Measurements from ENCODE around the gene BAZ1A.

BAZ1A gene

DNA sequence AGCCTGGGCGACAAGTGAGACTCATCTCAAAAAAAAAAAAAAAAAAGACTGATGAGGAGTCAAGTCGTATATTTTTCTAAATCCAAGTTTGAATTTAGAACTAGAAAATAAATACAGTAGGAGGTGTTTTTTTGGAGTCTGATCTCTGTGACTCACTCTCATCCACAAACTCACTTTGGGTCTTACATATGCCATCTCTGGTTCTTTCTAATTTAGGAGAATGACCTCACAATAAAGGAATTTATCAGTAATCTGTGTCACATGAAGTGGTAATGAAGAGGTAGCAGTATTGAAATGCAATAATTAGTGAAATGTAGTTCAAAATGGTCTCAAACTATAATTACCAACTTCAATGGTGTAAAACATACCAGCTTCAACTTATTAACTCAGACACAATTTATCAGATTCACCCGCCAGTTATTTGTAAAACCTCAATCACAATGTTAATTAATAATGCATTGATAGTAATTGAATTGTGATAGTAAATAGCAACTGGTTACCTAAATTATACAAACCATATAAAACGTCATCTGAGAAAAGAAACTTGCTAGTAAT lies 156.3 kb downstream of the BAZ1A start:
- DNase-seq (ENCODE audit: low spot score), result no peak

DNA sequence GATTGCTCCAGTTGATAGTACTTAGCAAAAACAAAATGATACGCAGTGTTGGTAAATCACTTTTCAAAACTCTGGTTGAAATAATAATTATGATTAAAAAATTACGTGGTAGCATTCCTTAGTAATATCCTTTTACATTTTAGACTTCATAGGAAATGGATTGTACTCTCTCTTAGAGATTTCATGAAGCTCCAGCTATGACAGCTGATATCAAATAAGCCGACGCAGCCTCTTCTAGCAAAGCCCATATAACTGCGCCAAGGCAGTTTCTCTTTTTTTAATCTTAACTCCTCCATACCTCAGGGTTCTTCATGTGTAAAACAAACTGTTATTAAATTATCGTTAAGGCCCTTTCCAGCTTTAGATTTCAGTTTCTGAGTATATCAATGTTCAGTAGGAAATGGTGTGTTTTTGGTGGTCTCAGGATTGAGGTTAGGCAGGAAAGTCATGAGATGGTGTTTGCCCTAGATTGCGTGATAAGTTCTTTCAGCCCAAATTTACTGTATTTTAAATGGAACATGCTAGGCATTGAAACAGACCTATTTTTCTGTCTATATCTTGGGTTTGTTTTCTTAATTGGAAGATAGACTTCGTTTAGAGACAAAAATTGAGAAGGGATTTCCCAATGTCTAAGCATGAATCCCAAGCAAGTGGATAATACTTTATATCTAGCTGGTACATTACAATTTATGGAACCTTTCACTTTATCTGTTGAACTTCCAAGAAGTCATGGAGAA lies 159.9 kb downstream of the BAZ1A start:
- DNase-seq (ENCODE audit: low spot score), result peak; percentile 52

DNA sequence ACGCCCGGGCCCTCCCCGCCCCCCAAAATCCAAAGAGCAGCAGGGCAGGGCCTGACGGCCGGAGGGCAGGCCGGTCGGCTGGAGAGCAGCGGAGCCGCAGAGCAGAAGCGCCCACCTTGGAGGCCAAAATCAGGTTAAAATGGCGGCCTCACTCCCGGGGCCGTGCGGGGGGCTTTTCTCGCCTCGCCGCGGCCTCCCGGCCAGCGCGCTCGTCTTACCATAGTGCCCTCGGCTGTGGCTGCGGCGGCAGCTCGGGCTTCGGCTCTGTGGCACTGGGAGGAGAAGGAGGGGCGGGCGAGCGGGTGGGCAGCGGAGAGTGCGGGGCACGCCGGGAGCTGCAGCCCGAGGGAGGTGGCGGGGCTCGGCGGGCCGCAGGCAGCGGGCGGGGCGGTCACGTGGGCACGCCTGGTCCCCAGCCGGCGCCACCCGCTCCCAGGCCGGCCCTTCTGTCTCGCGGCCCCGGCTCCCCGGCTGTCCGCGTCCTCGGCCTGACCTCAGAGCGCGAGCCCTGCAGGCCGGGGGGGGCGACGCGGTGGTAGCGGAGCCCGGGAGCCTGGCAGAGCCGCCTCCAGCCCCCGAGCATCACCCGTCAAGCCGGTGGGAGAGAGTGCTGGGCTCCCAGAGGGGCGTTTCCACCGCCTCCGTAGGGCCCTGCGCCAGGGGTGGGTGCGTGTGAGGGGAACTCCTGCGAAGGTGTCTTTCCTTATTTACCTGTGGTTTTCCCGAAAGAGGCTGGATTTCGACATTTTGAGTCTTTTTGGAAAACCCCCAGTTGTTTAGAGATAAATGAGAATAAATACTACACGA lies 160.6 kb downstream of the BAZ1A start, which contains the start of gene CFL2:
Gene CFL2, minus strand, starts transcription at position 274 of the 807 bp plus-strand sequence. Its CDS starts 53 bp downstream, at position 221.
- DNase-seq (ENCODE audit: low spot score), result peak; percentile 86

DNA sequence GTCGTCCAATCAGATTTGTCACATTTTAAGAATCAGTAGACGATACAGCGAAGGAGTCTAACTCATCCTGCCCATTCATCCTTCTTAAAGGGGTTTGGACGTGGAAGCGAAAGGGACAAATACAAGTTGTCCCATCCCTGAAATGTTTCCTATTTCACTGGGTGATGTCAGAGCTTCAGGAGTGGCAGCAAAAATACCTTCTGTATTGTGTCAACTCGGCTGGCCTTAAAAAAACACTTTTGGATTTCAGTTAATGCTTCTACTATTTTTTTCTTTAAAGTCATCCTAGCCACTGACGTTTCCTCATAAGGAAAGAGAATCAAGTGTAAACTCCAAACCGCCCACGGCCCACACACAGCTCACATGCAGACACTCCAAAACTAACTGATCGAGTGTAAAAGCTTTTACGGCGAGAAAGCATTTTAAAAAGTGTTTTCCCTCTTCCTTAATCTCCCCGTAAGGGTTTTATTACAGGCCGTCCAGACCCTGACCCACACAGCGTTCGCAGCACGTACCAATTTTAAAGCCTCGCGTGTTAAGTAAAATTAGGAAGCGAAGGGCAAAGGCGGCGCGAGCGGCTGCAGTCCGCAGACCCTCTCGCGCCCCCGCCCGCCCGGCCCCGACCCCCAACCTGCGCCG lies 161.4 kb downstream of the BAZ1A start:
- DNase-seq (ENCODE audit: low spot score), result peak; percentile 55

DNA sequence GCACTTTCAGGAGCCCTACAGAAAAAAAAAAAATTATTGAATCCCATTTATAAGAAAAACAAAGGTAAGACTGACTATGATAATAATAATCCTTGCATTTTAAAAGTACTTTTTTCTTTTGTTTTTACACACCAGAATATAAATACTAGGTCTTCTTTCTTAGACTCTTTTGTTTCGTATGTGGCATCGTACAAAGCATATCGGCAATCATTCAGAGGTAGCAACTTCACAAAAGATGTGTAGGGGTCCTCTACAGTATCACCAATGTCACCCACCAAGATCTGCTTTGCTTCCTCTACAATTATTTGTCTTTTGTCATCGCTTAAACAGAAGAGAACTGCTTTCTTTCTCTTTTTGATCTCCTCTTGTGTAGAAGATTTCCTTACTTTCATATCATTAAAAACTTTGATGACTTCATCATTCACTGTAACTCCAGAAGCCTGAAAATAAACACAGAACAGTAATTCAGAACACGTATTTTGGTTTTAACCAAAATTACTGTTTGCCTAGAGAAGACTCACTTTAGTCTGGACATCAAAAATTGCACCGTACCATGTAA lies 162.0 kb downstream of the BAZ1A start:
- no peak for DNase-seq (ENCODE audit: low spot score)

DNA sequence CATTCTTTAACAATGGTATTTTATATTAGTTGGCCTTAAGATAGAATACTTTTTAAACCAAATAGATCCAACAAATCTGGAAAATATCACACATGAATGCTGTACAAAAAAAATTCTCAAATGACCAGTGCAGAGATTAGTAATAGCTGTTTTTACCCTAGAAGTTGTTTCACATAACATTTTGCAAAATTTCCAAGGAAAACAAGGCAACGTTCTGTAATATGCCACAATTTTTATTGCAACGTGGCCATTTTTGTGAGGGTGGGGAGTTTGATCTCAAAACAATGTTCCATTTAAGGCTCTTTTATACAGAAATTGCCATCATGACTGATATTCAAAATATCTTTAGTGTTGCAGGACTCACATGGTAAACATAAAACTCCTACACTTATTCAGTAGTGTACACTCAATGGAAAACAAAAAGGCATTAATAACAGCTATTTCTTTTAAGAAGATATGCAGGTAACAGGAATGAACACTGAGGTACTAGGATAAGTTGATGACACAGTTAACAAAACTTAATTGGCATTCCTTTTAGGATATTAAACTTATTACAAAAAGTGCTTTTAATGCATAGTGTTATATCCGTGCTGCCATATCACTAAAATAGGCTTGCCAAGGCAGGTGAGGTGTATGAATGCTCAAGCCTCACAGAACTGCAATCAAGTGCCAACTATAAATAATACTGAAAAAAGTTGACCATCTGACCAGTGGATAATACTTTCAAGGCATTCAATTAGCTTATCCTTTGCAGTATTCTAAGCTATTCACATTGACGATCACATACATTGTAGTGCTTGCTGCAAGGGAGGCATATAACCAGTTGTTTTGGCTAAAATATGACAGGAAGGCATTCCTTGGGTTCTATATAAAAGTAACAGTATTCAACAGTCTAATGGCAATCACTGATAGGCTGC lies 163.1 kb downstream of the BAZ1A start:
- peak; percentile 14 for DNase-seq (ENCODE audit: low spot score)

DNA sequence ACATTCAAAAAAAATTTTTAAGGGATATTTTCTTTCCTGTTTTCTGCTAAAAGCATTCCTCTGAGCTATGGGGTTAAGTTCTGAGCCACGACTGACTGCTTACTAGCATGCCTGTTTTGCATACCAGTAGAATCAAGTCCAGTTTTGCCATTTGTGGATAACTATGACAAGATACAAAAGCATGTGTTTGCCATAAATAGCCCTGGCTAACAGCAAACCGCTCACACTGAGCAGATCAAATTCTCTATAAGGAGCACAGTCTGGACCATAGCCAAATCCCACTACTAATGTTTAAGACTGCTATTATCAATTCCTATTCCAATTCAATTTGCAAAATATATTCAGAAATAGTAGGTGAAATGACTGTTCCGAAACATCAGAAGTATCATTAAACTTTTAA lies 164.0 kb downstream of the BAZ1A start:
- peak; percentile 67 for DNase-seq (ENCODE audit: low spot score)

DNA sequence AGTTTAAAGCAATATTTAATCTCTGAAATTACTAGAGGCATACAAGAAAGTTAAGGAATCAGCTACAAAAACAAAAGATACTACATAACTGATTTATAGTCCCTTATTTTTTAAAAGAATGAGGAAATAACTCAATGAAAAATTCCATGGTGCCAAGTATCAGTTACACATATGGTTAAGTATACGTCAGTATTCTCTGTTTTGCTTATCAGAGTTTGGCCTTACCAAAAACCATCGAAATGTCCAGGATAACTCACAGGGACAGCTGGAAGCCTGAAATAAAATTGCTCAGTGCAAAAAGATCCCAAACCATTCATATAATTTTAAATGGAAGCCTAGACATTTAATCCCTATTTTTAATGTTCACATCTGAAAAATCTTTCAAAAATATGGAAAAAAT lies 164.4 kb downstream of the BAZ1A start:
- peak; percentile 14 for DNase-seq (ENCODE audit: low spot score)

DNA sequence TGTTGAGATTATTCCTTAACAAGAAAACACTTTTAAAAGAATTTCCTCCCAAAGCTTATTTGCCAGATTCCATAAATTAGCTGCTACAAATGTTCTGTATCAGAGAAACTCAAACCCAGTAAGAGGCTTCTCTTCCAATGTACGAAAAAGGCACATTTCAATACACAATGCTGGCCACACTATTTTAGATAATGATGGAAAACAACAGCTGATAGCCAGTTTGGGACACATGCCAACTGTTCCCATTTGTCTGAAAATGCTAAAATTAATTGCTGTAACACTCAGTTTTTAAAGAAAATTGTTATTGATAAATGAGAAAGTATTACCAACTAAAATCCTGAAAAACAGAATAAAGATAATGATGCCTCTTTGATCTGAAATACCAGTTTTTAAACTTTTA lies 165.2 kb downstream of the BAZ1A start:
- peak; percentile 33 for DNase-seq (ENCODE audit: low spot score)

DNA sequence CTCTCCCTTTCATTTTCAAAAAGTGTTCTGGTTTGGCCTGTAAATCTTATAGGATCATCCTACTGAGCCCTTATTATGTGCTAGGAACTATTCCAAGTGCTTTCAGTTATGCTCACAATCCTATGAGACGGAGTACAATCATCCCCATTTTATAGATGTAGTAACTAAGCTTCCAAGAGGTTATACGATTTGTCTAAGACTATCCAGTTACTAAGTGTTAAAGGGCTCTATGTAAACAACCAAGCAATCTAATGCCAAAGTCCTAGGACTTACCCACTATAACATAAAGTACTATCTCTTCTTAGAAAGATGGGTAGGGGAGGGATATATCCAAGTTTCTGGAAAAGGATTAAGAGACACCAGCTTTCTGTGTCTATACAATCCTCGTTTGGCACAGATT lies 167.4 kb downstream of the BAZ1A start:
- no peak for DNase-seq (ENCODE audit: low spot score)
